WTC11 (cell line): Measurements from ENCODE around the gene ANKRD9. TPM values are rescaled to one million over a fixed set of nuclear protein-coding genes. Genes with fewer than 3 reads are reported as not detected.

Source experiments
- CBFB ChIP-seq: sonication (generic); formaldehyde crosslinking; IDR thresholded peaks from 2 replicates; pipeline ENCODE4 v1.8.1; 2022; ENCODE audit warnings: mild to moderate bottlenecking, low read depth, missing genetic modification reagents
- CREM ChIP-seq: sonication (generic); formaldehyde crosslinking; IDR thresholded peaks from 2 replicates; pipeline ENCODE4 v1.8.1; 2022; ENCODE audit warnings: mild to moderate bottlenecking, missing genetic modification reagents, moderate library complexity
- ELF4 ChIP-seq: sonication (generic); formaldehyde crosslinking; IDR thresholded peaks from 2 replicates; pipeline ENCODE4 v1.8.1; 2022; ENCODE audit warnings: low read depth, mild to moderate bottlenecking, moderate library complexity, missing genetic modification reagents
- GTF2I ChIP-seq: fragments of 250-450 bp; sonication (Bioruptor Pico); conservative IDR thresholded peaks from 2 replicates; pipeline ENCODE4 v1.4.0; 2021; ENCODE audit warnings: mild to moderate bottlenecking
- HMGA2 ChIP-seq: fragments of 250-450 bp; sonication (Bioruptor Pico); IDR thresholded peaks from 2 replicates; pipeline ENCODE4 v1.4.0; 2021; ENCODE audit warnings: mild to moderate bottlenecking, moderate library complexity
- IRF1 ChIP-seq: sonication (generic); formaldehyde crosslinking; IDR thresholded peaks from 2 replicates; pipeline ENCODE4 v1.8.0; 2023; ENCODE audit warnings: missing genetic modification reagents
- JAZF1 ChIP-seq: fragments of 250-450 bp; sonication (Bioruptor Pico); IDR thresholded peaks from 2 replicates; pipeline ENCODE4 v1.9.0; 2021; ENCODE audit warnings: moderate library complexity, mild to moderate bottlenecking, inconsistent platforms
- KAT7 ChIP-seq: sonication (generic); formaldehyde crosslinking; IDR thresholded peaks from 2 replicates; pipeline ENCODE4 v1.8.1; 2023; ENCODE audit warnings: missing genetic modification reagents, mild to moderate bottlenecking, borderline replicate concordance
- MYBL2 ChIP-seq: sonication (generic); formaldehyde crosslinking; IDR thresholded peaks from 2 replicates; pipeline ENCODE4 v1.8.1; 2023; ENCODE audit warnings: mild to moderate bottlenecking, moderate library complexity, missing genetic modification reagents
- NFYB ChIP-seq: sonication (generic); formaldehyde crosslinking; conservative IDR thresholded peaks from 2 replicates; pipeline ENCODE4 v1.8.0; 2022; ENCODE audit warnings: low read depth, missing genetic modification reagents
- SP1 ChIP-seq: sonication (generic); formaldehyde crosslinking; conservative IDR thresholded peaks from 2 replicates; pipeline ENCODE4 v1.8.1; 2022; ENCODE audit warnings: missing genetic modification reagents
- ZNF138 ChIP-seq: sonication (generic); formaldehyde crosslinking; conservative IDR thresholded peaks from 2 replicates; pipeline ENCODE4 v1.8.1; 2022; ENCODE audit warnings: mild to moderate bottlenecking, moderate library complexity, missing genetic modification reagents
- ZNF396 ChIP-seq: fragments of 250-450 bp; sonication (Bioruptor Pico); IDR thresholded peaks from 2 replicates; pipeline ENCODE4 v1.8.0; 2021; ENCODE audit warnings: mild to moderate bottlenecking, moderate library complexity, borderline replicate concordance
- ZNF671 ChIP-seq: fragments of 250-450 bp; sonication (Bioruptor Pico); IDR thresholded peaks from 2 replicates; pipeline ENCODE4 v1.8.0; 2021; ENCODE audit warnings: mild to moderate bottlenecking
- total RNA-seq: library from RNA; stranded (reverse); gene quantifications from 3 replicates; pipeline ENCODE4 v1.2.3, GENCODE V29; 2021
- TF ChIP-seq, protein P1 (sequence below): sonication (generic); formaldehyde crosslinking; IDR thresholded peaks from 2 replicates; pipeline ENCODE4 v1.8.1; 2022; ENCODE audit warnings: low read depth, mild to moderate bottlenecking, moderate library complexity, missing genetic modification reagents, borderline replicate concordance
- TF ChIP-seq, protein P2 (sequence below): sonication (generic); formaldehyde crosslinking; IDR thresholded peaks from 2 replicates; pipeline ENCODE4 v1.8.0; 2022; ENCODE audit warnings: mild to moderate bottlenecking, missing genetic modification reagents
- TF ChIP-seq, protein P3 (sequence below): fragments of 250-450 bp; sonication (Bioruptor Pico); IDR thresholded peaks from 2 replicates; pipeline ENCODE4 v1.9.0; 2021; ENCODE audit warnings: mild to moderate bottlenecking
- TF ChIP-seq, protein P4 (sequence below): fragments of 250-450 bp; sonication (Bioruptor Pico); conservative IDR thresholded peaks from 2 replicates; pipeline ENCODE4 v1.9.0; 2021; ENCODE audit warnings: mild to moderate bottlenecking
- TF ChIP-seq, protein P5 (sequence below): sonication (generic); formaldehyde crosslinking; IDR thresholded peaks from 2 replicates; pipeline ENCODE4 v1.8.1; 2023; ENCODE audit warnings: mild to moderate bottlenecking, moderate library complexity, missing genetic modification reagents
- TF ChIP-seq, protein P6 (sequence below): sonication (generic); formaldehyde crosslinking; IDR thresholded peaks from 2 replicates; pipeline ENCODE4 v1.8.1; 2023; ENCODE audit warnings: mild to moderate bottlenecking, missing genetic modification reagents
- TF ChIP-seq, protein P7 (sequence below): sonication (generic); formaldehyde crosslinking; IDR thresholded peaks from 2 replicates; pipeline ENCODE4 v1.8.0; 2022; ENCODE audit warnings: missing genetic modification reagents
- TF ChIP-seq, protein P8 (sequence below): sonication (generic); formaldehyde crosslinking; conservative IDR thresholded peaks from 2 replicates; pipeline ENCODE4 v1.8.1; 2022; ENCODE audit warnings: mild to moderate bottlenecking, missing genetic modification reagents

Gene ANKRD9
- total RNA-seq, 1 experiment from 2014 or later = 63.8 TPM

DNA sequence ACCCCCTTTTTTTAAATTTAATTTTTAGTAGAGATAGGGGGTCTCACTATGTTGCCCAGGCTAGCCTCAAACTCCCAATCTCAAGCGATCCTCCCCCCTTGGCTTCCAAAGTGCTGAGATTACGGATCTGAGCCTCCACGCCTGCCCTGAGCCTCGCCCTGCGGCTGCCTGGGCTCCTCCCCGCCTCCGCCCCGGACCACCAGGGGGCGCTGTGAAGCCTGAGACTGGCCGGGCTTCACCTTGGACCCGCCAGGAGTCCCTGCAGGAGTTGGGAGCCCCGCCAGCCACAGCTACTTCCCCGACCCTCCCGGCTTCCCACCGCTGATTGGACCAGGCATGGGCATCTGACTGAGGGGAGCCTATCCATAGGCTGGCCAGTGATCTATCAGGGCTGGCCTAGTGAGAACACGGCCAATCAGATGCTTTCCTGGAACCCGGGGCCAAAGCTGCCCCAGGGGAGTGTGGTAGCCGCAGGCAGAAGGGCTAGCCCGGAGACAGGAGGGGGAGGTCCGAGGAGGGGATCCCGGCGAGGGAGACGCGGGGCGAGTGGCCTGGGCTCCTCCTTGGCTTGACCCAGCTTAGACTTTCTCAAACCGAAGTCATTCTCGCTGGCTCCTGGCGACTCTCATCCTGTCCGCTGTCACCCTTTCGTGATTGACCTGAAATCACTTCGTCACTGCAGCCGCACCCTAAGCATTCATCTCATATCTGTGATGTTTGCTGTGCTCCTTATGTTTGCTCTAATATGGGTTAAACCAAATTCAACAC is 15.1 kb upstream of the ANKRD9 start (continued):
- TF ChIP-seq, protein P1, sequence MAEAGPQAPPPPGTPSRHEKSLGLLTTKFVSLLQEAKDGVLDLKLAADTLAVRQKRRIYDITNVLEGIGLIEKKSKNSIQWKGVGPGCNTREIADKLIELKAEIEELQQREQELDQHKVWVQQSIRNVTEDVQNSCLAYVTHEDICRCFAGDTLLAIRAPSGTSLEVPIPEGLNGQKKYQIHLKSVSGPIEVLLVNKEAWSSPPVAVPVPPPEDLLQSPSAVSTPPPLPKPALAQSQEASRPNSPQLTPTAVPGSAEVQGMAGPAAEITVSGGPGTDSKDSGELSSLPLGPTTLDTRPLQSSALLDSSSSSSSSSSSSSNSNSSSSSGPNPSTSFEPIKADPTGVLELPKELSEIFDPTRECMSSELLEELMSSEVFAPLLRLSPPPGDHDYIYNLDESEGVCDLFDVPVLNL (CRISPR knock-in tag) = no peak
- TF ChIP-seq KAT7 = 0 out of 2 replicates have a peak, but pooled peaks have one; percentile 89
- no peak for TF ChIP-seq CBFB
- no peak for TF ChIP-seq IRF1 (CRISPR knock-in tag)
- TF ChIP-seq, protein P2, sequence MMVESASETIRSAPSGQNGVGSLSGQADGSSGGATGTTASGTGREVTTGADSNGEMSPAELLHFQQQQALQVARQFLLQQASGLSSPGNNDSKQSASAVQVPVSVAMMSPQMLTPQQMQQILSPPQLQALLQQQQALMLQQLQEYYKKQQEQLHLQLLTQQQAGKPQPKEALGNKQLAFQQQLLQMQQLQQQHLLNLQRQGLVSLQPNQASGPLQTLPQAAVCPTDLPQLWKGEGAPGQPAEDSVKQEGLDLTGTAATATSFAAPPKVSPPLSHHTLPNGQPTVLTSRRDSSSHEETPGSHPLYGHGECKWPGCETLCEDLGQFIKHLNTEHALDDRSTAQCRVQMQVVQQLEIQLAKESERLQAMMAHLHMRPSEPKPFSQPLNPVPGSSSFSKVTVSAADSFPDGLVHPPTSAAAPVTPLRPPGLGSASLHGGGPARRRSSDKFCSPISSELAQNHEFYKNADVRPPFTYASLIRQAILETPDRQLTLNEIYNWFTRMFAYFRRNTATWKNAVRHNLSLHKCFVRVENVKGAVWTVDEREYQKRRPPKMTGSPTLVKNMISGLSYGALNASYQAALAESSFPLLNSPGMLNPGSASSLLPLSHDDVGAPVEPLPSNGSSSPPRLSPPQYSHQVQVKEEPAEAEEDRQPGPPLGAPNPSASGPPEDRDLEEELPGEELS (CRISPR knock-in tag) = no peak
- no peak for TF ChIP-seq MYBL2 (CRISPR knock-in tag)
- TF ChIP-seq, protein P3, sequence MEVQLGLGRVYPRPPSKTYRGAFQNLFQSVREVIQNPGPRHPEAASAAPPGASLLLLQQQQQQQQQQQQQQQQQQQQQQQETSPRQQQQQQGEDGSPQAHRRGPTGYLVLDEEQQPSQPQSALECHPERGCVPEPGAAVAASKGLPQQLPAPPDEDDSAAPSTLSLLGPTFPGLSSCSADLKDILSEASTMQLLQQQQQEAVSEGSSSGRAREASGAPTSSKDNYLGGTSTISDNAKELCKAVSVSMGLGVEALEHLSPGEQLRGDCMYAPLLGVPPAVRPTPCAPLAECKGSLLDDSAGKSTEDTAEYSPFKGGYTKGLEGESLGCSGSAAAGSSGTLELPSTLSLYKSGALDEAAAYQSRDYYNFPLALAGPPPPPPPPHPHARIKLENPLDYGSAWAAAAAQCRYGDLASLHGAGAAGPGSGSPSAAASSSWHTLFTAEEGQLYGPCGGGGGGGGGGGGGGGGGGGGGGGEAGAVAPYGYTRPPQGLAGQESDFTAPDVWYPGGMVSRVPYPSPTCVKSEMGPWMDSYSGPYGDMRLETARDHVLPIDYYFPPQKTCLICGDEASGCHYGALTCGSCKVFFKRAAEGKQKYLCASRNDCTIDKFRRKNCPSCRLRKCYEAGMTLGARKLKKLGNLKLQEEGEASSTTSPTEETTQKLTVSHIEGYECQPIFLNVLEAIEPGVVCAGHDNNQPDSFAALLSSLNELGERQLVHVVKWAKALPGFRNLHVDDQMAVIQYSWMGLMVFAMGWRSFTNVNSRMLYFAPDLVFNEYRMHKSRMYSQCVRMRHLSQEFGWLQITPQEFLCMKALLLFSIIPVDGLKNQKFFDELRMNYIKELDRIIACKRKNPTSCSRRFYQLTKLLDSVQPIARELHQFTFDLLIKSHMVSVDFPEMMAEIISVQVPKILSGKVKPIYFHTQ (CRISPR knock-in tag) = no peak
- TF ChIP-seq CREM (CRISPR knock-in tag) = peak; percentile 82
- TF ChIP-seq, protein P4, sequence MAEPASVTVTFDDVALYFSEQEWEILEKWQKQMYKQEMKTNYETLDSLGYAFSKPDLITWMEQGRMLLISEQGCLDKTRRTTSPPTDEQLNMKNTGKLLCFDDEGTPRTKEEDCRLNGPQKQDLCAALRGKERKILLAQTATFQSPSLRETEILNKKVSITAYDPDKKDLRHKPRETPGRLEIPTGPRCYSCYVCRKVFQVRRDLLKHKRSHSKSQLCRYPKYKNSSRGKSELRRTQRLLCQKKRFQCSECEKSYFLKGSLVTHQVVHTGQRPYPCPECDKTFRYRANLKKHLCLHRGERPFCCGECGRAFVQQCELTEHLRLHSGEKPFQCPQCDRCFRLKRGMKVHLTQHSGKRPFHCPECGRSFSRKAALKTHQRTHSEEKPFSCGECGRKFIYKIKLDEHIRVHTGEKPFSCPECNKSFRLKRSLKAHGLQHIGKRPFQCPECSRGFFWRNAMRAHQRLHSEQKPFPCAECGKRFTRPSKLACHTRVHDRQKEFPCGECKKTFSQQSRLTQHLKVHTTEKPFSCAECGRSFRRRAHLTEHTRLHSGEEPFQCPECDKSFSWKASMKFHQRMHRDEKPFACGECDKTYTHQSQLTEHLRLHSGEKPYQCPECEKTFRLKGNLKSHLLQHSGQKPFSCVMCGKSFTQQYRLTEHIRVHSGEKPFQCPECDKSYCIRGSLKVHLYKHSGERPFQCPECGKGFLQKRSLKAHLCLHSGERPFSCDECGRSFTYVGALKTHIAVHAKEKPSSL = no peak
- TF ChIP-seq, protein P5, sequence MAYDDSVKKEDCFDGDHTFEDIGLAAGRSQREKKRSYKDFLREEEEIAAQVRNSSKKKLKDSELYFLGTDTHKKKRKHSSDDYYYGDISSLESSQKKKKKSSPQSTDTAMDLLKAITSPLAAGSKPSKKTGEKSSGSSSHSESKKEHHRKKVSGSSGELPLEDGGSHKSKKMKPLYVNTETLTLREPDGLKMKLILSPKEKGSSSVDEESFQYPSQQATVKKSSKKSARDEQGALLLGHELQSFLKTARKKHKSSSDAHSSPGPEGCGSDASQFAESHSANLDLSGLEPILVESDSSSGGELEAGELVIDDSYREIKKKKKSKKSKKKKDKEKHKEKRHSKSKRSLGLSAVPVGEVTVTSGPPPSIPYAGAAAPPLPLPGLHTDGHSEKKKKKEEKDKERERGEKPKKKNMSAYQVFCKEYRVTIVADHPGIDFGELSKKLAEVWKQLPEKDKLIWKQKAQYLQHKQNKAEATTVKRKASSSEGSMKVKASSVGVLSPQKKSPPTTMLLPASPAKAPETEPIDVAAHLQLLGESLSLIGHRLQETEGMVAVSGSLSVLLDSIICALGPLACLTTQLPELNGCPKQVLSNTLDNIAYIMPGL = peak; percentile 90
- TF ChIP-seq GTF2I = peak; percentile 84
- no peak for TF ChIP-seq JAZF1
- TF ChIP-seq, protein P6, sequence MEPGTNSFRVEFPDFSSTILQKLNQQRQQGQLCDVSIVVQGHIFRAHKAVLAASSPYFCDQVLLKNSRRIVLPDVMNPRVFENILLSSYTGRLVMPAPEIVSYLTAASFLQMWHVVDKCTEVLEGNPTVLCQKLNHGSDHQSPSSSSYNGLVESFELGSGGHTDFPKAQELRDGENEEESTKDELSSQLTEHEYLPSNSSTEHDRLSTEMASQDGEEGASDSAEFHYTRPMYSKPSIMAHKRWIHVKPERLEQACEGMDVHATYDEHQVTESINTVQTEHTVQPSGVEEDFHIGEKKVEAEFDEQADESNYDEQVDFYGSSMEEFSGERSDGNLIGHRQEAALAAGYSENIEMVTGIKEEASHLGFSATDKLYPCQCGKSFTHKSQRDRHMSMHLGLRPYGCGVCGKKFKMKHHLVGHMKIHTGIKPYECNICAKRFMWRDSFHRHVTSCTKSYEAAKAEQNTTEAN (CRISPR knock-in tag) = no peak
- TF ChIP-seq NFYB (CRISPR knock-in tag) = peak; percentile 94
- peak; percentile 80 for TF ChIP-seq SP1 (CRISPR knock-in tag)
- TF ChIP-seq, protein P7, sequence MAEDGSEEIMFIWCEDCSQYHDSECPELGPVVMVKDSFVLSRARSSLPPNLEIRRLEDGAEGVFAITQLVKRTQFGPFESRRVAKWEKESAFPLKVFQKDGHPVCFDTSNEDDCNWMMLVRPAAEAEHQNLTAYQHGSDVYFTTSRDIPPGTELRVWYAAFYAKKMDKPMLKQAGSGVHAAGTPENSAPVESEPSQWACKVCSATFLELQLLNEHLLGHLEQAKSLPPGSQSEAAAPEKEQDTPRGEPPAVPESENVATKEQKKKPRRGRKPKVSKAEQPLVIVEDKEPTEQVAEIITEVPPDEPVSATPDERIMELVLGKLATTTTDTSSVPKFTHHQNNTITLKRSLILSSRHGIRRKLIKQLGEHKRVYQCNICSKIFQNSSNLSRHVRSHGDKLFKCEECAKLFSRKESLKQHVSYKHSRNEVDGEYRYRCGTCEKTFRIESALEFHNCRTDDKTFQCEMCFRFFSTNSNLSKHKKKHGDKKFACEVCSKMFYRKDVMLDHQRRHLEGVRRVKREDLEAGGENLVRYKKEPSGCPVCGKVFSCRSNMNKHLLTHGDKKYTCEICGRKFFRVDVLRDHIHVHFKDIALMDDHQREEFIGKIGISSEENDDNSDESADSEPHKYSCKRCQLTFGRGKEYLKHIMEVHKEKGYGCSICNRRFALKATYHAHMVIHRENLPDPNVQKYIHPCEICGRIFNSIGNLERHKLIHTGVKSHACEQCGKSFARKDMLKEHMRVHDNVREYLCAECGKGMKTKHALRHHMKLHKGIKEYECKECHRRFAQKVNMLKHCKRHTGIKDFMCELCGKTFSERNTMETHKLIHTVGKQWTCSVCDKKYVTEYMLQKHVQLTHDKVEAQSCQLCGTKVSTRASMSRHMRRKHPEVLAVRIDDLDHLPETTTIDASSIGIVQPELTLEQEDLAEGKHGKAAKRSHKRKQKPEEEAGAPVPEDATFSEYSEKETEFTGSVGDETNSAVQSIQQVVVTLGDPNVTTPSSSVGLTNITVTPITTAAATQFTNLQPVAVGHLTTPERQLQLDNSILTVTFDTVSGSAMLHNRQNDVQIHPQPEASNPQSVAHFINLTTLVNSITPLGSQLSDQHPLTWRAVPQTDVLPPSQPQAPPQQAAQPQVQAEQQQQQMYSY (CRISPR knock-in tag) = no peak
- no peak for TF ChIP-seq HMGA2
- no peak for TF ChIP-seq ZNF671 (CRISPR knock-in tag)
- TF ChIP-seq, protein P8, sequence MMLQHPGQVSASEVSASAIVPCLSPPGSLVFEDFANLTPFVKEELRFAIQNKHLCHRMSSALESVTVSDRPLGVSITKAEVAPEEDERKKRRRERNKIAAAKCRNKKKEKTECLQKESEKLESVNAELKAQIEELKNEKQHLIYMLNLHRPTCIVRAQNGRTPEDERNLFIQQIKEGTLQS (CRISPR knock-in tag) = no peak
- no peak for TF ChIP-seq ZNF396 (CRISPR knock-in tag)
- no peak for TF ChIP-seq ZNF138 (CRISPR knock-in tag)
- no peak for TF ChIP-seq ELF4 (CRISPR knock-in tag)
